ENCODE data around the gene CCL28.

DNA sequence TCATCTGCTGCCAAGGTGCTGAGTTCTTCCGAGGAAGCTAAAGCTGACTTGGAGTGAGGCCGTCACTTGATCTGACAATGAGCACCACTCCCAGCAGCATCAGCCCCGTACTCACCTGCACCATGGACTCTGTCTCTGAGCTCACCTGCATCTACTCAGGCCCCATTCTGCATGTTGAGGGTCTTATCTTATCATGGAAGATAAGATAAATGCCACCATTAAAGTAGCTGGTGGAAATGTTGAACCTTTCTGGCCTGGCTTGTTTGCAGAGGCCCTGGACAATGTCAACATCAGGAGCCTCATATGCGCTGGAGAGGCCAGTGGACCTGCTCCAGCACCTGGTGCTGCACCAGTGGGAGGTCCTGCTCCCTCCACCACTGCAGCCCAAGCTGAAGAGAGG is 64.0 kb downstream of the CCL28 start:
- TF ChIP-seq ZZZ3 (CRISPR knock-in tag; IDR thresholded peaks at IDR 0.05; ENCODE audit: borderline replicate concordance) (no peak), SOX6 (IDR thresholded peaks at IDR 0.05) (no peak), SOX6 (CRISPR knock-in tag; IDR thresholded peaks at IDR 0.05) (peak; percentile 71), NFE2L2 (IDR thresholded peaks at IDR 0.05; ENCODE audit: low read length) (no peak), RFX5 (IDR thresholded peaks at IDR 0.05; ENCODE audit: low read depth, low read length) (no peak), ZNF703 (CRISPR knock-in tag; IDR thresholded peaks at IDR 0.05; ENCODE audit: borderline replicate concordance) (no peak), ESRRA (CRISPR knock-in tag; IDR thresholded peaks at IDR 0.05; ENCODE audit: low read depth) (no peak), BCL3 (CRISPR knock-in tag; IDR thresholded peaks at IDR 0.05) (no peak), E2F1 (CRISPR knock-in tag; IDR thresholded peaks at IDR 0.05) (no peak), POLR2A (IDR thresholded peaks at IDR 0.05; ENCODE audit: insufficient read depth in 1 of 2, low read depth in 2 of 2, low read length in 2 of 2) (no peak), EP300 (IDR thresholded peaks at IDR 0.05; ENCODE audit: low read depth in 2 of 2, low read length in 2 of 2) (peak in 1 of 2 experiments; percentile 64; a peak in 1 of 4 replicates), EP300 (CRISPR knock-in tag; IDR thresholded peaks at IDR 0.05; ENCODE audit: borderline replicate concordance) (no peak)
- TF ChIP-seq, protein P1, sequence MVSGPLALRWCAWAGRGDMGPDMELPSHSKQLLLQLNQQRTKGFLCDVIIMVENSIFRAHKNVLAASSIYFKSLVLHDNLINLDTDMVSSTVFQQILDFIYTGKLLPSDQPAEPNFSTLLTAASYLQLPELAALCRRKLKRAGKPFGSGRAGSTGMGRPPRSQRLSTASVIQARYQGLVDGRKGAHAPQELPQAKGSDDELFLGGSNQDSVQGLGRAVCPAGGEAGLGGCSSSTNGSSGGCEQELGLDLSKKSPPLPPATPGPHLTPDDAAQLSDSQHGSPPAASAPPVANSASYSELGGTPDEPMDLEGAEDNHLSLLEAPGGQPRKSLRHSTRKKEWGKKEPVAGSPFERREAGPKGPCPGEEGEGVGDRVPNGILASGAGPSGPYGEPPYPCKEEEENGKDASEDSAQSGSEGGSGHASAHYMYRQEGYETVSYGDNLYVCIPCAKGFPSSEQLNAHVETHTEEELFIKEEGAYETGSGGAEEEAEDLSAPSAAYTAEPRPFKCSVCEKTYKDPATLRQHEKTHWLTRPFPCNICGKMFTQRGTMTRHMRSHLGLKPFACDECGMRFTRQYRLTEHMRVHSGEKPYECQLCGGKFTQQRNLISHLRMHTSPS (CRISPR knock-in tag; IDR thresholded peaks at IDR 0.05; ENCODE audit: low read depth), result no peak
- TF ChIP-seq, protein P2, sequence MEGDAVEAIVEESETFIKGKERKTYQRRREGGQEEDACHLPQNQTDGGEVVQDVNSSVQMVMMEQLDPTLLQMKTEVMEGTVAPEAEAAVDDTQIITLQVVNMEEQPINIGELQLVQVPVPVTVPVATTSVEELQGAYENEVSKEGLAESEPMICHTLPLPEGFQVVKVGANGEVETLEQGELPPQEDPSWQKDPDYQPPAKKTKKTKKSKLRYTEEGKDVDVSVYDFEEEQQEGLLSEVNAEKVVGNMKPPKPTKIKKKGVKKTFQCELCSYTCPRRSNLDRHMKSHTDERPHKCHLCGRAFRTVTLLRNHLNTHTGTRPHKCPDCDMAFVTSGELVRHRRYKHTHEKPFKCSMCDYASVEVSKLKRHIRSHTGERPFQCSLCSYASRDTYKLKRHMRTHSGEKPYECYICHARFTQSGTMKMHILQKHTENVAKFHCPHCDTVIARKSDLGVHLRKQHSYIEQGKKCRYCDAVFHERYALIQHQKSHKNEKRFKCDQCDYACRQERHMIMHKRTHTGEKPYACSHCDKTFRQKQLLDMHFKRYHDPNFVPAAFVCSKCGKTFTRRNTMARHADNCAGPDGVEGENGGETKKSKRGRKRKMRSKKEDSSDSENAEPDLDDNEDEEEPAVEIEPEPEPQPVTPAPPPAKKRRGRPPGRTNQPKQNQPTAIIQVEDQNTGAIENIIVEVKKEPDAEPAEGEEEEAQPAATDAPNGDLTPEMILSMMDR (CRISPR knock-in tag; IDR thresholded peaks at IDR 0.05), result no peak

All from HepG2 (cell line).